HG03457 (cell line): Measurements from ENCODE around the gene ZDHHC8.

Experiments
- ATAC-seq: cut with Tn5 transposase; IDR thresholded peaks from one replicate; pipeline ENCODE4 v1.9.1; 2021; ENCODE audit warnings: moderate number of reproducible peaks; ENCODE audit not compliant: unreplicated experiment

ZDHHC8 gene

GRCh38 chr22:20095521-20095920 is 36.1 kb upstream of the ZDHHC8 start:
- no peak for ATAC-seq

- no peak for ATAC-seq
These were observed 34.8 kb upstream of the ZDHHC8 start for GRCh38 chr22:20096574-20097420.

GRCh38 chr22:20099099-20099711 is 32.4 kb upstream of the ZDHHC8 start:
- ATAC-seq: no peak

GRCh38 chr22:20101638-20102037 is 30.0 kb upstream of the ZDHHC8 start:
- ATAC-seq: no peak

- no peak for ATAC-seq
These were observed 29.3 kb upstream of the ZDHHC8 start for GRCh38 chr22:20102203-20102780.

GRCh38 chr22:20105456-20106204 is 26.0 kb upstream of the ZDHHC8 start:
- no peak for ATAC-seq

GRCh38 chr22:20106205-20106848 is 25.3 kb upstream of the ZDHHC8 start:
- no peak for ATAC-seq

- no peak for ATAC-seq
These were observed 24.8 kb upstream of the ZDHHC8 start for GRCh38 chr22:20106849-20107237.

- no peak for ATAC-seq
These were observed 24.1 kb upstream of the ZDHHC8 start for GRCh38 chr22:20107471-20107901.

- no peak for ATAC-seq
These were observed 23.4 kb upstream of the ZDHHC8 start for GRCh38 chr22:20107951-20108756.

- ATAC-seq: no peak
These were observed 22.8 kb upstream of the ZDHHC8 start for GRCh38 chr22:20108757-20109230.

GRCh38 chr22:20109411-20110358 is 21.9 kb upstream of the ZDHHC8 start:
- no peak for ATAC-seq

- ATAC-seq: no peak
These were observed 21.1 kb upstream of the ZDHHC8 start for GRCh38 chr22:20110359-20110985.

GRCh38 chr22:20111045-20111688 is 20.4 kb upstream of the ZDHHC8 start:
- no peak for ATAC-seq

- ATAC-seq: no peak
These were observed 19.6 kb upstream of the ZDHHC8 start for GRCh38 chr22:20111689-20112622.

GRCh38 chr22:20112623-20113511 is 18.7 kb upstream of the ZDHHC8 start:
- no peak for ATAC-seq
